HAP-1 (cell line): Measurements from ENCODE around the gene LRRC8E.
"Not testable (repeated sequence)": the region's sequence is repeated elsewhere in the genome, so short reads cannot be mapped to it uniquely, and the experiment has no call there.

Source experiments
- DNase-seq, 2 experiments: peaks; one replicate each; pipeline ENCODE4 v3.0.0-alpha.2; 2016 to 2020; ENCODE audit warnings: low spot score in 2 of 2
- H3K27me3 ChIP-seq: fragments of 250-450 bp; sonication (Bioruptor Pico); 2 replicates; pipeline ENCODE4 v1.5.1; 2020; ENCODE audit warnings: low read depth, mild to moderate bottlenecking, moderate library complexity
- H3K36me3 ChIP-seq: fragments of 250-450 bp; sonication (Bioruptor Pico); replicated peaks from 2 replicates; pipeline ENCODE4 v1.5.1; 2020; ENCODE audit warnings: mild to moderate bottlenecking
- H3K4me1 ChIP-seq: fragments of 250-450 bp; sonication (Bioruptor Pico); 2 replicates; pipeline ENCODE4 v1.5.1; 2020; ENCODE audit warnings: mild to moderate bottlenecking
- H3K4me3 ChIP-seq: fragments of 250-450 bp; sonication (Bioruptor Pico); 2 replicates; pipeline ENCODE4 v1.5.1; 2020; ENCODE audit warnings: mild to moderate bottlenecking, moderate library complexity
- H3K9me3 ChIP-seq: fragments of 250-450 bp; sonication (Bioruptor Pico); 2 replicates; pipeline ENCODE4 v1.5.1; 2020; ENCODE audit warnings: mild to moderate bottlenecking, moderate library complexity
- in situ Hi-C: fragments of 300-500 bp; cut with MboI; formaldehyde crosslinking; loops from 3 replicates; pipeline ENCODE4 v1.14.3; 2020; ENCODE audit warnings: low sequenced_read_pairs, inconsistent platforms, mixed read lengths

The LRRC8E gene

DNA sequence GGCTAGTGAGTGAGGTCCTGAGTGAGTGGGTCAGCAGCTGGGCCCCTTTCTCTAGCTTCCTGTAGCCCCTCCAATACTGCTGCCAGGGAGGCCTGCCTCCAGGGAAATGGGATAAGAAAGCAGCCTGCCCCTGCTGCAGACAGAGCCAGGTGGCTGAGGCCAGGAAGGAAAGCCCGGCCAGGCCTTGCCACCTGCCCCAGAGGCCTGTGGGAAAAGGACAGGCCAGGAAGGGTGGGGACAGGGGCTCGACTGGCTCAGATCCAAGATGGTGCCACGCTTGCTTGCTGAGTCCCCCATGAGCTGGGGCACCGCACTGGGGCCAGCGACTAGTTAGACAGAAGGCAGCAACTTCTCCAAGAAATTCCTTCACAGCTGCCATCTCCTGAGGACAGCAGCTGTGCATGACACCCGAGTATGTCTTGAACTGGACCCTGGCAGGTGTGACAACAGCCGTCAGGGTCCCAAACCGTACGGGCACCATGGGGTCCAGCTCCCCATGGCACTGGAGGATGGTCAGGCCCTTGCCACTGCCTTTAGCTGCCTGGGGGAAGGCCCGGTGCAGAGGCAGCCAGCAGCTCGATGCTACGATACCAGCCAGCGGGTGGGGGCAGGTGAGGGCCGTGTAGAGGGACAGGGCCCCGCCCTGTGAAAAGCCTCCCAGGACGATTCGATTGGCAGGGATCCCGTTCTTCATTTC is 9.1 kb upstream of the LRRC8E start:
- no peaks in the 10 kb centered on the region for H3K27me3 ChIP-seq
- no peak overlapping the region for H3K4me3 ChIP-seq
- DNase-seq = no peak
- in situ Hi-C loops = no loop called here
- peaks cover 5% of the 10 kb centered on the region for H3K4me1 ChIP-seq
- no peaks in the 10 kb centered on the region for H3K36me3 ChIP-seq
- H3K9me3 ChIP-seq = no peaks in the 10 kb centered on the region; the same call in 1 of the 2 replicates

DNA sequence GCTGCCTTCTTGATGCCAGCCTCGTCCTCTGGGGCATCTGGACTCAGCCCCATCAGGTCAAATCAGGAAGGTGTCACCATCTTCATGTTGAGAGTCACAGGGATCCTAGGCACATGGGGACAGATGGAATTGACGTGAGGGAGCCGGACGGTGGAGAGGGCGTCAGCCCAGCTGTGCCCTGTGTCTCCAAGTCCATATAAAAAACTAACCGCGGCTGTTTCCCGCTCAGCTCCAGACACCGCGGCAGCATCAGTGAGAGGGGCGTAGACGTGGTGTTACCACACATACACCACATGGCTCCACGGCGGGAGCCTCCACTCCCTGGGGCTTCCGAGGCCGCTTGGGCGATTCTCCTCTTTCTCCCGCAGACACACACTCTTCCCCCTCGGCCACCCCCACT is 8.5 kb upstream of the LRRC8E start:
- in situ Hi-C loops = no loop called here
- Histone ChIP-seq H3K36me3 (no peaks in the 10 kb centered on the region), H3K4me1 (peaks cover under 1% of the 10 kb centered on the region), H3K9me3 (no peaks in the 10 kb centered on the region; the same call in 1 of the 2 replicates), H3K27me3 (no peaks in the 10 kb centered on the region), H3K4me3 (no peak overlapping the region)
- no peak for DNase-seq

DNA sequence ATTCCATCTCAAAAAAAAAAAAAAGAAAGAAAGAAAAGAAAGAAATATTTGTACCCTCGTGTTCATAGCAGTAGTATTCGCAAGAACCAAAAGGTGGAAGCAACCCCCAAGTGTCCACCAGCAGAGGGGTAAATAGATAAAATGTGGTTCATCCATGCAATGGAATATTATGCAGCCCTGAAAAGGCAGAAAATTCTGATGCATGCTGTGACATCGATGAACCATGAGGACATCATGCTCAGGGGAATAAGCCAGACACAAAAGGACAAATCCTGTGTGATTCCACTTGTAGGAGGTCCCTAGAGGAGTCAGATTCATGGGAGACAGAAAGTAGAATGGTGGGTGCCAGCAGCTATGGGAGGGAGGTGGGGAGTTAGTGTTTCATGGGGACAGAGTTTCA is 6.4 kb upstream of the LRRC8E start:
- DNase-seq = no peak
- H3K27me3 ChIP-seq = no peaks in the 10 kb centered on the region
- H3K36me3 ChIP-seq = no peaks in the 10 kb centered on the region
- no peaks in the 10 kb centered on the region; the same call in 1 of the 2 replicates for H3K9me3 ChIP-seq
- no peaks in the 10 kb centered on the region for H3K4me1 ChIP-seq
- in situ Hi-C loops = no loop called here
- no peak overlapping the region for H3K4me3 ChIP-seq

GRCh38 chr19:7883105-7883504 is 5.2 kb upstream of the LRRC8E start:
- DNase-seq = no peak
- Histone ChIP-seq H3K4me3 (no peak overlapping the region), H3K9me3 (no peaks in the 10 kb centered on the region; the same call in 1 of the 2 replicates), H3K4me1 (peaks cover 3% of the 10 kb centered on the region; the same call in 1 of the 2 replicates), H3K36me3 (no peaks in the 10 kb centered on the region), H3K27me3 (no peaks in the 10 kb centered on the region)
- in situ Hi-C loops = no loop called here

GRCh38 chr19:7883796-7884570 is 4.3 kb upstream of the LRRC8E start:
- no peaks in the 10 kb centered on the region for H3K27me3 ChIP-seq
- in situ Hi-C loops = no loop called here
- no peaks in the 10 kb centered on the region for H3K36me3 ChIP-seq
- no peak for DNase-seq
- peaks cover 8% of the 10 kb centered on the region; the same call in 1 of the 2 replicates for H3K4me1 ChIP-seq
- no peak overlapping the region for H3K4me3 ChIP-seq
- no peaks in the 10 kb centered on the region; the same call in 1 of the 2 replicates for H3K9me3 ChIP-seq

DNA sequence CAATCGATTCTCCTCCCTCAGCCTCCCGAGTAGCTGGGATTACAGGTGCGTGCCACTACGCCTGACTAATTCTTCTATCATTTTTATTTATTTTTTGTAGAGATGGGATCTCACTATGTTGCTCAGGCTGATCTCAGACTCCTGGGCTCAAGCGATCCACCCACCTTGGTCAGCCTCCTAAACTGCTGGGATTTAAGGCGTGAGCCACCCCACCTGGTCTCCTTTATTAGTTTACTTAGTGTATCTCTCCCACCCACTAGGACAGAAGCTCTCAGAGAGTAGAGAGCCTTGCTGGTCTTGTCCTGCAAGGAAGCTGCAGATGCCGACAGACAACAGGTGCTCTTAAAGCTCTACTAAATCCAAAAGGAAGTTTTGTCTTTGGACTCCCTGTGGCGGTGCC is 2.5 kb upstream of the LRRC8E start:
- H3K36me3 ChIP-seq = no peaks in the 10 kb centered on the region
- in situ Hi-C loops = no loop called here
- H3K4me3 ChIP-seq = no peak overlapping the region
- peaks cover 8% of the 10 kb centered on the region; the same call in 1 of the 2 replicates for H3K4me1 ChIP-seq
- no peaks in the 10 kb centered on the region for H3K27me3 ChIP-seq
- DNase-seq = no peak
- no peaks in the 10 kb centered on the region; the same call in 1 of the 2 replicates for H3K9me3 ChIP-seq

- Histone ChIP-seq H3K36me3 (no peaks in the 10 kb centered on the region), H3K27me3 (no peaks in the 10 kb centered on the region), H3K4me3 (peak overlapping the region; percentile 71), H3K4me1 (peaks cover 8% of the 10 kb centered on the region; the same call in 1 of the 2 replicates), H3K9me3 (no peaks in the 10 kb centered on the region)
- DNase-seq = no peak
- in situ Hi-C loops = no loop called here
These were observed 734 bp upstream of the LRRC8E start for GRCh38 chr19:7887408-7888144.

GRCh38 chr19:7888826-7889217 is 512 bp downstream of the LRRC8E start:
- Histone ChIP-seq H3K27me3 (no peaks in the 10 kb centered on the region), H3K4me1 (peaks cover 8% of the 10 kb centered on the region; the same call in 1 of the 2 replicates), H3K4me3 (peak overlapping the region; percentile 71), H3K36me3 (no peaks in the 10 kb centered on the region), H3K9me3 (no peaks in the 10 kb centered on the region)
- in situ Hi-C loops = no loop called here
- no peak for DNase-seq

DNA sequence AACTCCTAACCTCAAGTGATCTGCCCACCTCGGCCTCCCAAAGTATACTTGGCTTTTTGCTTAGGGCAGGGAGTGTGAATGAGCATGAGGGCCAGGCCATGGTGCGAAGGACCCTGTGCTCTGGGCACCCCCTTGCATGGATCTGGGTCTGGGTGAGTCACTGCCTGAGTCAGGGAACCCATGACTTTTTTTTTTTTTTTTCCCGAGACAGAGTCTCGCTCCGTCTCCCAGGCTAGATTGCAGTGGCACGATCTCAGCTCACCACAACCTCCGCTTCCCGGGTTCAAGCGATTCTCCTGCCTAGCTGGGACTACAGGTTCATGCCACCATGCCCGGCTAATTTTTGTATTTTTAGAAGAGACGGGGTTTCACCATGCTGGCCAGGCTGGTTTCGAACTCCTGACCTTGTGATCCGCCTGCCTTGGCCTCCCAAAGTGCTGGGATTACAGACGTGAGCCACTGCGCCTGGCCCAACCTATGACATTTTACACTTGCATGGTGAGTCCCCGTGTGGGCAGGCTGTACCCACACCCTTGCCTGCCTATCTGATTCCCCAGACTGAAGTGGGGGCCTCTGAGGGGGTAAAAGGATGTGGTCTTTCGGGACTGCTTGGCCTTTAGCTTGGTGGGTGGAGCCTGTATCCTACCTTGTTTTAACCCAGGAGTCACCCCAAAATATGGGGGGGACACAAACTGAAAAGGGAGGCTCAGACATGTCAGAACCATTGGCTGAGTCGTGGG is 5.2 kb downstream of the LRRC8E start:
- H3K4me3 ChIP-seq, in situ Hi-C loops, H3K36me3 ChIP-seq, H3K4me1 ChIP-seq, H3K9me3 ChIP-seq, DNase-seq, H3K27me3 ChIP-seq: not testable (repeated sequence)

- in situ Hi-C loops = no loop called here
- no peak for DNase-seq
- no peaks in the 10 kb centered on the region for H3K27me3 ChIP-seq
- H3K4me1 ChIP-seq = no peaks in the 10 kb centered on the region
- H3K4me3 ChIP-seq = no peak overlapping the region
- H3K36me3 ChIP-seq = peaks cover 10% of the 10 kb centered on the region
- no peaks in the 10 kb centered on the region for H3K9me3 ChIP-seq
These were observed 6.5 kb downstream of the LRRC8E start for GRCh38 chr19:7894612-7895309.

DNA sequence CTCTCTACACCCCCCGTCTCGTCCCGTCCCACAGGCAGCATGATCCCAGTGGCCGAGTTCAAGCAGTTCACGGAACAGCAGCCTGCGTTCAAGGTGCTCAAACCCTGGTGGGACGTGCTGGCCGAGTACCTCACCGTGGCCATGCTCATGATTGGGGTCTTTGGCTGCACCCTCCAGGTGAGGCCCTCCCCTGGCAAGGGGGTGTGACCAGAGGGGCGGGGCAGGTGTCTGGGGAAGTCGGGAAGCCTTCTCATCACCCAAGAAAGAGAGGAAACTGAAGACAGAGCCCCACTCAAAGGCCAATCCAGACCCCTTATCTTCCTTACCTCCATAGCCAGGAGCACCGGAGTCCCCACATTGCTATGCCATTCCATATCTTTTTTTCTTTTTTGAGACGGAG is 7.3 kb downstream of the LRRC8E start:
- no peaks in the 10 kb centered on the region for H3K4me1 ChIP-seq
- in situ Hi-C loops = no loop called here
- no peak for DNase-seq
- H3K36me3 ChIP-seq = peaks cover 10% of the 10 kb centered on the region
- no peaks in the 10 kb centered on the region for H3K27me3 ChIP-seq
- H3K9me3 ChIP-seq = no peaks in the 10 kb centered on the region
- no peak overlapping the region for H3K4me3 ChIP-seq

DNA sequence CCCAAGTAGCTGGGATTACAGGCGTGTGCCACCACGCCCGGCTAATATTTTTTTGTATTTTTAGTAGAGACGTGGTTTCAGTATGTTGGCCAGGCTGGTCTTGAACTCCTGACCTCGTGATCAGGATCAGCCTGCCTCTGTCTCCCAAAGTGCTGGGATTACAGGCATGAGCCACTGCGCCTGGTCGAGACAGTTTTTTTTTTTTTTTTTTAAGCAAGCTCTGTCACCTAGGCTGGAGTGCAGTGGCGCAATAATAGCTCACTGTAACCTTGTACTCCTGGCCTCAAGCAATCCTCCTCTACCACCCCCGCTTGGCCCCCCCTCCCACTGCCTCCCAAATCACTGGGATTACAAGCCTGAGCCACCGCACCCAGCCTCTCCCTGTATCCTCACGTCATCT is 9.0 kb downstream of the LRRC8E start:
- H3K4me1 ChIP-seq = no peaks in the 10 kb centered on the region
- in situ Hi-C loops = no loop called here
- no peak for DNase-seq
- no peaks in the 10 kb centered on the region for H3K27me3 ChIP-seq
- peaks cover 10% of the 10 kb centered on the region for H3K36me3 ChIP-seq
- no peak overlapping the region for H3K4me3 ChIP-seq
- H3K9me3 ChIP-seq = no peaks in the 10 kb centered on the region

DNA sequence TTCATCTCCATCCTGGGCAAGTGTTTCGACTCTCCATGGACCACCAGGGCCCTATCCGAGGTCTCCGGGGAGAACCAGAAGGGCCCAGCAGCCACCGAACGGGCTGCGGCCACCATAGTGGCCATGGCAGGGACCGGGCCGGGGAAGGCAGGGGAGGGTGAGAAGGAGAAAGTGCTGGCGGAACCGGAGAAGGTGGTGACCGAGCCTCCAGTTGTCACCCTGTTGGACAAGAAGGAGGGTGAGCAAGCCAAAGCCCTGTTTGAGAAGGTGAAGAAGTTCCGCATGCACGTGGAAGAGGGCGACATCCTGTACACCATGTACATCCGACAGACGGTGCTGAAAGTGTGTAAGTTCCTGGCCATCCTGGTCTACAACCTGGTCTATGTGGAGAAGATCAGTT is 10.7 kb downstream of the LRRC8E start:
- in situ Hi-C loops = no loop called here
- Histone ChIP-seq H3K36me3 (peaks cover 10% of the 10 kb centered on the region), H3K4me1 (peaks cover 7% of the 10 kb centered on the region), H3K4me3 (no peak overlapping the region), H3K9me3 (no peaks in the 10 kb centered on the region), H3K27me3 (no peaks in the 10 kb centered on the region)
- DNase-seq = no peak
